Measurements from ENCODE around the gene GLRB. TPM values are rescaled to one million over a fixed set of nuclear protein-coding genes. Genes with fewer than 3 reads are reported as not detected.
A peak's percentile ranks its signal among the peaks of the same experiment; 100 is the strongest.
"Not testable (repeated sequence)": the region's sequence is repeated elsewhere in the genome, so short reads cannot be mapped to it uniquely, and the experiment has no call there.

GLRB gene
- total RNA-seq, 1 donor from 2014 or later: 14.9 TPM

GRCh38 chr4:157165935-157166610 is 90.1 kb downstream of the GLRB start:
- no peak for TF ChIP-seq CTCF (IDR thresholded peaks at IDR 0.05; ENCODE audit: unreplicated experiment)
- H3K36me3 Mint-ChIP-seq: peaks cover 29% of the 10 kb centered on the region
- H3K27me3 Mint-ChIP-seq (ENCODE audit: low read depth): no peaks in the 10 kb centered on the region
- no peak for DNase-seq (ENCODE audit: low spot score in 2 of 2, unreplicated experiment in 2 of 2)
- H3K4me1 Mint-ChIP-seq: peaks cover 1% of the 10 kb centered on the region
- no peak overlapping the region for H3K27ac Mint-ChIP-seq
- peaks cover 11% of the 10 kb centered on the region for H3K9me3 Mint-ChIP-seq
- no peak overlapping the region for H3K4me3 Mint-ChIP-seq

- H3K4me1 Mint-ChIP-seq: peaks cover 4% of the 10 kb centered on the region
These were observed 94.4 kb downstream of the GLRB start for GRCh38 chr4:157170321-157170720.

GRCh38 chr4:157172011-157172410 is 96.1 kb downstream of the GLRB start:
- no peak for DNase-seq (ENCODE audit: low spot score in 2 of 2, unreplicated experiment in 2 of 2)
- no peak for TF ChIP-seq CTCF (IDR thresholded peaks at IDR 0.05; ENCODE audit: unreplicated experiment)
- H3K27me3 Mint-ChIP-seq (ENCODE audit: low read depth): no peaks in the 10 kb centered on the region

More at GRCh38 chr4:157170321-157170720, 94.4 kb downstream of the GLRB start:
- no peak for TF ChIP-seq CTCF (IDR thresholded peaks at IDR 0.05; ENCODE audit: unreplicated experiment)
- DNase-seq (ENCODE audit: low spot score in 2 of 2, unreplicated experiment in 2 of 2): no peak
- no peak overlapping the region for H3K4me3 Mint-ChIP-seq
- no peaks in the 10 kb centered on the region for H3K27me3 Mint-ChIP-seq (ENCODE audit: low read depth)
- H3K36me3 Mint-ChIP-seq: no peaks in the 10 kb centered on the region
- no peak overlapping the region for H3K27ac Mint-ChIP-seq
- H3K9me3 Mint-ChIP-seq: no peaks in the 10 kb centered on the region

GRCh38 chr4:157180268-157180667 is 104.3 kb downstream of the GLRB start:
- H3K9me3 Mint-ChIP-seq: peaks cover 21% of the 10 kb centered on the region
- not testable (repeated sequence) for H3K36me3 Mint-ChIP-seq; H3K4me3 Mint-ChIP-seq; H3K4me1 Mint-ChIP-seq; DNase-seq (ENCODE audit: low spot score in 2 of 2, unreplicated experiment in 2 of 2); H3K27me3 Mint-ChIP-seq (ENCODE audit: low read depth); H3K27ac Mint-ChIP-seq

More at GRCh38 chr4:157172011-157172410, 96.1 kb downstream of the GLRB start:
- Mint-ChIP-seq H3K27ac (no peak overlapping the region), H3K4me3 (no peak overlapping the region), H3K9me3 (no peaks in the 10 kb centered on the region), H3K36me3 (no peaks in the 10 kb centered on the region), H3K4me1 (peaks cover 4% of the 10 kb centered on the region)

- no peak overlapping the region for H3K4me3 Mint-ChIP-seq
- H3K27ac Mint-ChIP-seq: no peak overlapping the region
- TF ChIP-seq CTCF (IDR thresholded peaks at IDR 0.05; ENCODE audit: unreplicated experiment): no peak
- H3K9me3 Mint-ChIP-seq: peaks cover 18% of the 10 kb centered on the region
- no peak for DNase-seq (ENCODE audit: low spot score in 2 of 2, unreplicated experiment in 2 of 2)
- peaks cover 3% of the 10 kb centered on the region for H3K36me3 Mint-ChIP-seq
- H3K4me1 Mint-ChIP-seq: peaks cover 11% of the 10 kb centered on the region
- no peaks in the 10 kb centered on the region for H3K27me3 Mint-ChIP-seq (ENCODE audit: low read depth)
These were observed 108.3 kb downstream of the GLRB start for GRCh38 chr4:157184300-157184699.

- no peak for TF ChIP-seq CTCF (IDR thresholded peaks at IDR 0.05; ENCODE audit: unreplicated experiment)
- Mint-ChIP-seq H3K36me3 (peaks cover 3% of the 10 kb centered on the region), H3K4me1 (peaks cover 11% of the 10 kb centered on the region), H3K4me3 (no peak overlapping the region), H3K27ac (peak overlapping the region; percentile 79), H3K9me3 (peaks cover 27% of the 10 kb centered on the region), H3K27me3 (ENCODE audit: low read depth) (no peaks in the 10 kb centered on the region)
- DNase-seq (ENCODE audit: low spot score in 2 of 2, unreplicated experiment in 2 of 2): no peak
These were observed 109.4 kb downstream of the GLRB start for GRCh38 chr4:157185363-157185762.

Data from mesothelial cell of epicardium (in vitro differentiated cells).